ENCODE results near the gene SIGLEC9.

DNA sequence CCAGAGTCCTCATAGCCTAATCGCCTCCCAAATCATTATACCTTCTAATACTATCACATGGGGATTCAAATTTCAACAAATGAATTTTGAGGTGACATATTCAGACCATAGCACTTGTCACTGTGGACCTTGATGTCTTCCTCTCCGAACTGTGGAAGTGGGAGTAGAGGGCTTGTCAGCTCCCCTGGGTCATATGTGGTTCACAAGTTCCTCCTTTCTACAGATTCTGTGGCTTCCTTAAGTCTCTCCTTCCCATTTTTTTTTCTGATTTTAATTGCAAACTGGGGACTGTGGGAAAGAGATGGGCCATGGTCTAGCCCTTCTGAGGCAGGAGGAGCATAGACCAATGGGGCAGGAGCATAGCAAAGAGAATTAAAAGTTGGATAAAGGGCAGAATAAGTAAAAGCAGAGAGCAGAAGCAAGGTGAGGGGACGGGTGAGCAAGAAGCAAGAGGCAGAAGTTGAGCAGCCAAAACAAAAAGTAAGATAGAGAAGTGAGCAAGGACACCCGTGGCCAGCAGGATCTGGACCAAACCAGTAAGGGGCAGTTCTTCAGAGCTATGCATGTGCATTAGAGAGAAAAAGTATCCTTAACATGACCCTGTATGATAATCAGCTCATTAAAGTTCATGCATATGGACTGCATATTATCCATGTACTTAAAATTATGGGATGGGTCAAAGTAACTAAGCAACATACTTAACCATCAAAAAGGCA is 14.8 kb downstream of the SIGLEC9 start:
- TF ChIP-seq, protein P1, sequence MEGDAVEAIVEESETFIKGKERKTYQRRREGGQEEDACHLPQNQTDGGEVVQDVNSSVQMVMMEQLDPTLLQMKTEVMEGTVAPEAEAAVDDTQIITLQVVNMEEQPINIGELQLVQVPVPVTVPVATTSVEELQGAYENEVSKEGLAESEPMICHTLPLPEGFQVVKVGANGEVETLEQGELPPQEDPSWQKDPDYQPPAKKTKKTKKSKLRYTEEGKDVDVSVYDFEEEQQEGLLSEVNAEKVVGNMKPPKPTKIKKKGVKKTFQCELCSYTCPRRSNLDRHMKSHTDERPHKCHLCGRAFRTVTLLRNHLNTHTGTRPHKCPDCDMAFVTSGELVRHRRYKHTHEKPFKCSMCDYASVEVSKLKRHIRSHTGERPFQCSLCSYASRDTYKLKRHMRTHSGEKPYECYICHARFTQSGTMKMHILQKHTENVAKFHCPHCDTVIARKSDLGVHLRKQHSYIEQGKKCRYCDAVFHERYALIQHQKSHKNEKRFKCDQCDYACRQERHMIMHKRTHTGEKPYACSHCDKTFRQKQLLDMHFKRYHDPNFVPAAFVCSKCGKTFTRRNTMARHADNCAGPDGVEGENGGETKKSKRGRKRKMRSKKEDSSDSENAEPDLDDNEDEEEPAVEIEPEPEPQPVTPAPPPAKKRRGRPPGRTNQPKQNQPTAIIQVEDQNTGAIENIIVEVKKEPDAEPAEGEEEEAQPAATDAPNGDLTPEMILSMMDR (conservative IDR thresholded peaks at IDR 0.05; ENCODE audit: low read length), result no peak
- no peak for TF ChIP-seq EZH2phosphoT487 (IDR thresholded peaks at IDR 0.05; ENCODE audit: borderline replicate concordance)
